Posterior cingulate gyrus (tissue), 11 donors: ENCODE results near the gene KIF16B.
"Not testable (repeated sequence)": the region's sequence is repeated elsewhere in the genome, so short reads cannot be mapped to it uniquely, and the experiment has no call there.

Source experiments
- DNase-seq, 10 donors: peaks; one replicate each; pipeline versions ENCODE4 v3.0.0 to v3.0.0-alpha.2; 2020 to 2021; ENCODE audit warnings: mixed read lengths in 3 of 10
- intact Hi-C: fragments of 100-400 bp; cut with DNase I; formaldehyde crosslinking; loops from one replicate; pipeline ENCODE4 v1.15.1; 2023

KIF16B gene

DNA sequence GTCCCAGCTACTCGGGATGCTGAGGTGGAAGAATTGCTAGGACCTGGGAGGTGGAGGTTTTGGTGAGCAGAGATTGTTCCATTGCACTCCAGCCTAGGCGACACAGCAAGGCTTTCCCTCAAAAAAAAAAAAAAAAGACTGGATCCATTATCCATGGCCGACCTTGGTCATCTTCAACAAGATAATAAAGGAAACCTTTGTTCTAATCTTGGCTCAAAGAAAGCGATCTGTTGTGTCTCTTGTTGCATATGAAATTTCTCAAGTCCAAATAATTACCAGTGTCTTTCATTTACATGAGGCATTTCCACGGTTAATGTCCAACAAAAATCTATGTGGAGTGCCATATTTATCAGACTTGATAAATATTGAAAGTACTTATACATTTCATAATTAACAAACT lies 23.7 kb upstream of the KIF16B start:
- intact Hi-C loops, result no loop called here
- DNase-seq, result no peak

DNA sequence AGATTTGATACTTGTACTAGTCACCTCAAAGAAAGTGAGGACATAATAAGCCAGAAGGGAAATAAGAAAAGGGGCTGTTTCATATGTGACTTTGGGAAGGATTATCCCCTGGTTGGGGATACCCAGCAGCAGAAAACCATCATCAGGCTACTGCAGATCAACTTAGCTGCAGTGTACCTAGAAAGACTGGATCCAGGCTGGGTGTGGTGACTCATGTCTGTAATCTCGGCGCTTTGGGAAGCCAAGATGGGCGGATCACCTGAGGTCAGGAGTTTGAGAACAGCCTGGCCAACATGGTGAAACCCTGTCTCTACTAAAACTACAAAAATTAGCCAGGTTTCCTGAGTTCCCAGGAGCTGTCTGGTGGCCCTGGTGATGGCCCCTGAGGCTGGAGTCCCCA lies 23.2 kb upstream of the KIF16B start:
- intact Hi-C loops, DNase-seq: not testable (repeated sequence)

DNA sequence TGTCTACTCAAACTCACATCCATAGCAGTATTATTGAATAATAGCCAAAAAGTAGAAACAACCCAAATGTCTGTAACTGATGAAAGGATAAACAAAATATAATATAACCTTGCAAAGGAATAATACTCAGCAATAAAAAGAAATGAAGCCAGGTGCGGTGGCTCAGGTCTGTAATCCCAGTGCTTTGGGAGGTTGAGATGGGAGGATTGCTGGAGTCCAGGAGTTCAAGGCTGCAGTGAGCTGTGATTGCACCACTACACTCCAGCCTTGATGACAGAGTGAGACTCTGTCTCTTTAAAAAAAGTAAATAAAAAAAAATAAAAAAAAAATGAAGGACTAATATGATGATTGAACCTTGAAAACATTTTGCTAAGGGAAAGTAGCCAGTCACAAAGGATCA lies 22.1 kb upstream of the KIF16B start:
- DNase-seq, result no peak
- intact Hi-C loops, result no loop called here

DNA sequence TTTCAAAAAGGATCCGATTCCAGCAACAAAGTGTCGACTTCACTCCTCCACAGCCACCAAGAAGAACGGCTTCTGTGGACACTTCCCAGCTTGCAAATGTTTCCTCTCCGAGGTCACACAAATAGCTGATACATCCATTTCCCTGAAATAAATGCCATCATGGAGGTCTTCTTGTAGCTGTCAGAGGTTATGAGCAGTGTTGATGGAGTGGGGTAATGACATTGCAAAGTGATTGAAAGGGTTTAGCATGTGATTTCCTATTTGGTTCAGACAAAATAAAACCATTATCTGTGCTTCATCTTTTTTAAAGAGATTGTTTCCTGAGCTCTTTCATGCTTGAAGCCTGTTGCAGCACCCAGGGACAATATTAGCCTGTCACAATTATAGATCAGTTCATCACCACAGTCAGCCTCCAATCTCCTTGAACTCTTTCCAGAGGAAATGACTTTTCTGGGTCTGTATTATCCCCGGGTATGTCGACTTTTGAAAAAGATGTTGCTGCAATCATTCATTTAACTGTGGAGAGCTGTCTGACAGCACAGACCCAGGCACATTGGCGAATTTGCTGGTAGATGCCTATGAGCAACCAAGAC lies 16.9 kb upstream of the KIF16B start:
- DNase-seq, result no peak
- intact Hi-C loops, result no loop called here

DNA sequence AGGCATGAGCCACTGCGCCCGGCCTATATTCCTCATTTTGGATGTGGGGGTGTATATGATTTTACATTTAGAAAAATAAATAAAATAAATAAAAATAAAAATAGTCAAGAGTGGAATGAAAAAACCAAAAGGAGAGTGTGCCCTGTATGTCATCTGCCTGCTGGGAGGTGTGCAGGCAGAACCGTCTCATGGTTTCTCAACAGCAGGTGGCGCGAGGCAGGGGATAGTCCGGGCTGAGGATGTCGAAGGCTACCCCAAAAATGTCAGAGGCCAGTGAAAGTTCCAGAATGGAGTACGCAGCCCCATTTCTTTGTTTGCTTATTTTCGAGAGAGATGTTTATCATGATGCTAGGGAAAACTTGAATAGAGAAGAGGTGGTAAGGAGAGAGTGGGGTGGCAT lies 16.4 kb upstream of the KIF16B start:
- intact Hi-C loops, result no loop called here
- DNase-seq, result no peak

DNA sequence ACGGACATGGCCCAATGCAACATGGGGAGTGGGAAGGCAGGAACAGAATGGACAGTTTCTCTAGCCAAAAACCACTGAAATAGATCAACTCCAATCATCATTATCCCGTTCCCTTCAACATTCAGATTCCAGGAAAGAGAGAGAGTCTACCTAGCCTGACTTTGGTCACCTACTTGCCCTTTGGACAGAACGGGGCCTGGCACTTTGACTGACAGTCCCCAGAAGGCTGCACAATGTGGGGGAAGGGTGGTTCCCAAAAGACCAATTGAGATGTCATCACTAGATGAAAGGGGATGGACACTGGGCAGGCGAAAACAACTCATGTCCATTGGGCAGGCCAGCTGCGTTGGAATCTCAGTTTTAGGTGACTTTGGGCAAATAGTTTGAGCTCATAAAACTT lies 15.0 kb upstream of the KIF16B start:
- intact Hi-C loops, result no loop called here
- DNase-seq, result no peak

DNA sequence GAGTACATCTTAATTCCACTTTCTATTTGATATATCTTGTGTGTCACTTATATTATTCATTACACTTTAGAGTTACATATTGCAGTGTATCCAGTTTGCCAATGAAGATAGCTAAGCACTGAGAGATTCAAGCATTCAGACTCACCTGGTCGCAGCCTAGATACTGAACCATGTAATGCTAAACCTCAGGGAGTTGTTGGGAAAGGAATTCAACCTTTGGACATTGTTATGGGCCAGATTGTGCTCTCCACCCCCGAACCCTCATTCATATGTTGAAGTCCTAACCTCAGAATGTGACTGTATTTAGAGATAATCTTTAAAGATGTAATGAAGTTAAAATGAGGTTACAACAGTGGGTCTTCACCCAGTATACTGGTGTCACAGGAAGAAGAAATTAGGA lies 13.8 kb upstream of the KIF16B start:
- intact Hi-C loops, result no loop called here
- DNase-seq, result no peak

DNA sequence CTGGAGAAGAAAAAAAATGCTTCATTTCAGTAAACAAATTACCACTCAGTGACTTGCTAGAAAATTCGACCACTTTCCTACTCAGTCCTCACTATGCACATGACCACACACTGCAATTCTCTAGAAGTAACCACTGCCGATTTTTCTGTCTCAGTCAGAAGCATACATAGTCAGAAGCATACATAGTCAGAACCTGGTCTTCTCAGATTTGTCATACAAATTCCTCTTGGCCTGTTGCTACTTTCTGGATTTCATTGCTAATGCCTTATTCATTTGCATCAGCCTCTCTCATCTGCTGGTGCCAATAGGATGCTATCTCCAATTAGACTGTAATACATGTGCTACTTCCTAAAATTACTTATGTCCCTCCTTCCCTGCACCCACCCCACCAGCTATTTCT lies 10.2 kb upstream of the KIF16B start:
- intact Hi-C loops, result no loop called here
- no peak for DNase-seq

DNA sequence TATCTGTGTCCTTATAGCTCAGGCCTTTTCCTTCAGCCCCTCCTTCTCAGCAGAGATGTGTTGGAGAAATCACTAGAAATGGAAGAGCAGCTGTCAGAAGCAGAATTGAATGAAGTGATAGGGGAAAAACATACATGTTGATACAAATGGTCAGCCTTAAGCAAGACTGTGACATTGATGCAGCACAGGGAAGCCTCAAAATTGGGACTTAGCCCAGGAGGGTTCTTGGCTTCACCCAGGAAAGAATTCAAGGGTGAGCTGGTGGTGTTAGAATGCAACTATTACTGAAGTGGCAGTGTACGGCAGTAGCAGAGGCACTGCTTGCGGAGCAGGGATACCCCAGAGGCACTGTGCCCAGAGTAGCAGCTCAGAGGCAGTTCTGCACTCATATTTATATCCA lies 8.0 kb upstream of the KIF16B start:
- no peak for DNase-seq
- intact Hi-C loops, result no loop called here

DNA sequence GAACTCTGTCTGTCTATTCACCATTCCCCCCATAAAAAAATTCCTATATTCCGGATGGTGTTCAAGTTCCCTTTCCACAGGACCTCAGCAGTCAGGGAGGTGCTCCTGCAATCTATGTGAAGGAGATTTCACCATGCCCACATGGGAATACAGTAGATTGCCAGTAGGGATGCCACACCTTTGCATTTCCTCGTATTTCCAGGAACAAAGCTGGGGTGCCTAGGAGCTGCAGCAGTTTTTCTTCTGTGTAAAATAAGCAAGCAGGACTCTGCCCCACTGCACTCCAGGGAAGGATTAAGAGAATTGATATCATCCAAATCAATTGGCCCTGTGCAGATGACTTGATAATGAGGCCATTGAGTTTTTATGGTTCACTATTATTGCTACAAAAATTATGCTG lies 7.4 kb upstream of the KIF16B start:
- DNase-seq, result no peak
- intact Hi-C loops, result no loop called here

DNA sequence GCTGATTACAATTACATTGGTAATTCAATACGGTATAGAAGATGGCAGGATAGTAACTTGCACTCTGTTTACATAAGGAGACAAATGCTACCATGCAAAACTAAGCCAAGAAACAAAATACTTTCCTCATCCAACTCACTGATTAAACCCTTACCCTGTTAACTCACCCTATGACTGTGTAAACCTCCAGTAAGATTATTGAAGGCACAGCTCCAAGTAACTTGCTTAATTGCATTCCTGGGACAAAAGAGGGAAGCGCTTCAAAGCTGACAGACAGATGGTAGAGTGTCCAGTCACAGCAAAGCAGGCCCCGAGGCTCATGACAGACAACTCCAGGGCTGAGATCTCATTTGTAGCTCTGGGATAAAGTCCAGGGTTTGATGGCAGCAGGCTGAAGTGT lies 6.9 kb upstream of the KIF16B start:
- intact Hi-C loops, result no loop called here
- no peak for DNase-seq

DNA sequence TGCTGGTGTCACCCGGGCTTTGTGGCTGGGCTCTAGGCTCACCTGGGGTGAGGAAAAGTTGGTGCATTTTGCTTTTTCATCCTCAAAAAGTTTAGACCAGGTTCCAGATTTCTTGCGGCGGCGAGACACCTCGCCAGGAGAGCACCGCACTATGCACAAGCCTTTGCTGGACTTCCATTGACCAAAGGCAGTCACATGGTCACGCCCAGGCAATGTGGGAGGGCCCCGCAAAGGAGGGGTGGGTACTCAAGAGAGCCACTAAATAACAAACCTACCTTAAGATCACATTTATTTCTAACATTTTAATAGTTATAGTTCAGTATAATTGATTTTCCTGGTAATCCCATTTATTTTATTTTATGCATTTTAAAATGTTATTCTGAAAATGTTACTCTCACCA lies 3.0 kb upstream of the KIF16B start:
- DNase-seq, result no peak
- intact Hi-C loops, result no loop called here

DNA sequence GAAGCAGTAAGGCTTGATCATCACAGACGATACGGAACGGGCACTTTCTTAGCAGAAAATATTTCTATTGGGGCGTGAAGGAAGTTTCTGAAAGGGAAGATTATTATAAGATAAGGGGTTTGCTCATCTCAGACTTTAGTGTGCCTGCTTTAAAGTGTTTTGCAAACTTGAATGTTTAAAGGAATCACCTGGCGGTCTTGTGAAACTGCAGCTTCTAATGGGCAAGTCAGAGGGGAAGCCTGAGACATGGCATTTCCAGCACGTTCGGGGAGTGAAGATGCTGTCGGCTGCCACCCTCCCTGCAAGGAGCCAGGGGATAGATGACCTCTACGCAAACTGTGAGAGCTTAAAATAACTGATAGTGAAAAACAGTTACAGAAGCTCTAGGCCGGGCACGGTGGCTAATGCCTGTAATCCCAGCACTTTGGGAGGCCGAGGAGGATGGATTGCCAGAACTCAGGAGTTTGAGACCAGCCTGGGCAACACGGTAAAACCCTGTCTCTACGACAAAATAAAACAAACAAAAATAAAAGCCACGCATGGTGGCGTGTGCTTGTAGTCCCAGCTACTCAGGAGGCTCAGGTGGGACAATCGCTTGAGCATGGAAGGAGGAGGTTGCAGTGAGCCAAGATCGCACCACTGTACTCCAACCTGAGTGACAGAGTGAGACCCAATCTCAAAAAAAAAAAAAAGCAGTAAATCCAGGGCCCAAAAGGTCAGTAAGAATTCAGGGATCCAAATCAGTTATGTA lies 2.3 kb upstream of the KIF16B start:
- intact Hi-C loops, result no loop called here
- peak in 1 of 10 donors; percentile 12 for DNase-seq

DNA sequence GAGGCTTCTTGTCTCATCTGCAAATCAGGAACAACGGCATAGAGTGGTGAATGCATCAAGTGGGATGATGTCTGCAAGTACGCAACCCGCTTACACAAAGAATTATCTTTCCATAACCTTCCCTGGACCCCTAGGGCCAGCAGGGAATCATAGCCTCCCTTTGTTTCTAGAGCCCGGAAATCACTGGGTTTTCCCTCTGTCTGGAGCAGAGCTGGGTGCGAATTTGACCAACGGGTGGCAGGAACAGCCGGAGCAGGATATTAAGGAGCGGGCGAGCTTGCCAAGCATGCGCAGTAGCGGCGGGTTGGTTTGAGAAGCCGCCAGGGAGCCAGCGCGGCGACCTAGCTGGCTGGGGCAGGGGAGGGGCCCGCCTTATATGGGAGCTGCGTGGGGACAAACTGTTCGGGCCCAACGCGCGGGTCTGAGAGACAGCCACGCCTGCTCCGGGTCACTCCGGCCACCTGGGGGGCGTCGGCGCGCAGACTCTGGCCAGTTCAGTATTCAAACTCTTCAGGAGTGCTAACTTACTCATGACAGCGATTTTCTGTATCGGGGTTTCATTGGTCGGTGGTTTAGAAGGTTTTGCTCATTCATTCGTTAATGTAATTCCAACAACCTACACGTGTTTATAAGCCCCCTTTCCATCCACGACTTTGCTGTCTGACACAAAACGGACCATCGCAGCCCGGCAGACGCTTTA lies 1.6 kb upstream of the KIF16B start:
- intact Hi-C loops, result no loop called here
- DNase-seq, result peak; percentile 54 to 97 (median 84)

DNA sequence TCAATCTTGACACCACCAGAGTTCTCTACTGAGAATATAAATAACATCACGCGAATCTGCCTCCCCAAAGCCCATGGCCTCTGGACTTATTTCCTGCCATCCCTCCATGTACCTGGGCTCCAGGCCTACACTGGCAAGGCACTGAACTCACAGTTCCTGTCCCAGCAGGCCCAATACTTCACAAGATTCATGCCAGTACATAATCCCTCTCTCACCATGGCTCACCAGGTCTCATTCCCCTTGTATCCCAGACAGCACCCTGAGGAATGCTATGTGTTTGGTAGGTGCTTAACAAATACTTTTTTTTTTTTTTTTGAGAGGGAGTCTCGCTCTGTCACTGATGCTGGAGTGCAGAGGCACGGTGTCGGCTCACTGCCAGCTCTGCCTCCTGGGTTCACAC lies 1.9 kb downstream of the KIF16B start:
- DNase-seq, result no peak
- intact Hi-C loops, result no loop called here

DNA sequence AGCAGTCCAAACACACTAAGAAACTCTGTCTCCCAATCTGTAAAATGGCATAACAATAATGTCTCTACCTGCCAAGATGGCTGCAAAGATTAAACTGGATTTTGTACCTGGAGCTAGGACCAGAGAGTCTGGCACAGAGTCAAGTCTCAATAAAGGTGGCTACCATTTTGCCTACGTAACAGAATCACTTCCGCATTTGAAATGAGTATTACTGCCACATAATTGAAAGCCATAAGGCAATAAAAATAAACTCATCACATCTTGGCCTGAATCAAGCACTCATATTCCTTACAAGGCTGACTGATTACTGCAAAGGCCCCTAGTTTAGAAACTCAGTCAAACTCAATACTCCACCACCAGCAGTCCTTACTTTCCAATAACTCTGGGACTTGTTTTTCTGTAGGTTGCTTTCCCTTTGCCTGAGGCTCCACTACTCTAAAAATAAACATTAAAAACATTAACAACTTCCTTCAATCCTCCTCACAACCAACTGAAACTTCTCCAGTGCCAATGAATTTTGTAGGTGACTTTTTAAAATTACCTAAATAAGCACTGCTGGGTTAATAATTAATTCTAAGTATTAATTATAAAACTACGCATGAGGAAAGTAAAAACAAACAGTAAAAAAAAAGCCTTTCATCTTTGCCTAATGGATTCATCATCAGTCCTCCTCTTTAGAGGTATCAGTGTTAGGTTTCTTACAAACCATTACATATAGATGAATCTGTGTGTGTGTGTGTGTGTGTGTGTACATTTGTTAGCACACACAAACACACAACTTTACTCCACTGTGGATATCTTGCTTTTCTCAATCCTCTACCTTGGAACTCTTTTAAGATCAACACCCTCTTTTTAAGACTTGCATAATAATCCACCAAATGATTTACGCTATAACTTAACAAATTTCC lies 3.7 kb downstream of the KIF16B start:
- intact Hi-C loops, result no loop called here

DNA sequence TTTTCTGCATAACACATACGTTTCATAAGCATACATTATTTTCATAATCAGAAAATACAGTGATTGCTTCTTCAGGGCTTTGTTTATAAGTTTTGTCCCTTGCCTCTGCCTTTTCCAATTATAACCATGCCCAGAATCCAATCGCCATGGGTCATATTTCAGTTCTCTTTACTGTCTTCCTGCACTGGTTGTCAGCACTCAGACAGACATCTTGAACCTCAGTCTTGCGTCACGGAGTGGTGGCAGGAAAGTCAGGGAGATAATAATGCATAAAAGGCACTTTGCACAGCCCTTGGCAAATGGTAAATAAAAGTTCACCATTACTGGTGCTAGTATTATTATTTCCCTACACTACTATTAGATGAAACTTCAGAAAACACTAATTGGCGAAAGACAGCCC lies 7.2 kb downstream of the KIF16B start:
- no peak for DNase-seq
- intact Hi-C loops, result no loop called here

More for the DNA sequence above, 3.7 kb downstream of the KIF16B start:
- DNase-seq, result no peak

DNA sequence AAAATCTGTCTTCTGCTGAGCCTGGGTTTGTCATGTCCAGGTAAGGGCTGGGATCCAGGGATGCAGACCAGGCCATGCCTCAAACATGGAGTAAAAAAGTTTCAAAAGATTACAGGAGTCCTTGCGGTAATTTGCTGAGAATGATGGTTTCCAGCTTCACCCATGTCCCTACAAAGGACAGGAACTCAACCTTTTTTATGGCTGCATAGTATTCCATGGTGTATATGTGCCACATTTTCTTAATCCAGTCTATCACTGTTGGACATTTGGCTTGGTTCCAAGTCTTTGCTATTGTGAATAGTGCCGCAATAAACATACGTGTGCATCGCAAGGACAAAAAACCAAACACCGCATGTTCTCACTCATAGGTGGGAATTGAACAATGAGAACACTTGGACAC lies 9.2 kb downstream of the KIF16B start:
- intact Hi-C loops, DNase-seq: not testable (repeated sequence)

DNA sequence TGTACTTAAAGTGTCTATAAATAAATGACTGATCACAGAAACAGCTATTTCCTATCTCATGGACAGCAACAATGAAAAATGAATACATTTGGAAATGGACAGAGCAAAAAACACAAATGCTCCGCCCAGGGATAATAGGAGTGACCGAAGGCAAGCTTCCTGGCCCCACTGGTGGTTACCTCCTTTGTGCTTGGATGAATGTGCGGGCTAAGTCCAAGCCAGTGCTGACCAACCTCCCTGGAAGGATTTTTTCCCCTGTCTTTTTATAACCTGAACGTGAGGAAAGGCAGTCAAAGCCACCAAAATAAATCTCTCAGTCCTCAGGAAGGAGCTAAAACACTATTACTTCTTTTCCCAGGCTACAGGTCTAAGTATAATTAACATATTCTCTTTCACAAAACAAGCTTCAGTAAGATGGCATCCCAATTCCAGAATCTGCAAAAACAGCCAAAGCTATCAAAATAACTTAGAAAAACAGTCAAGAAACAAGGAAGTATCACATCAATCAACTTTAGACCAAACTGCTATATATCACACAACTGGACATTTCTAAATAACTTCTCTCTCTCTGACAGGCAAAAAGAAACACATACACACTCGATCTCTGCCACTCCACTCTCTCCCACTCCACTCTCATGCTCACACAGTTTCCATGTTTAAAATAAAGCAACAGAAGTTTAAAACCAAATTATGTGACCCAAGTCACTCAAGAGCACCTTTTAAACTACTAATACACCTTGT lies 10.0 kb downstream of the KIF16B start:
- intact Hi-C loops, result no loop called here
- DNase-seq, result no peak

DNA sequence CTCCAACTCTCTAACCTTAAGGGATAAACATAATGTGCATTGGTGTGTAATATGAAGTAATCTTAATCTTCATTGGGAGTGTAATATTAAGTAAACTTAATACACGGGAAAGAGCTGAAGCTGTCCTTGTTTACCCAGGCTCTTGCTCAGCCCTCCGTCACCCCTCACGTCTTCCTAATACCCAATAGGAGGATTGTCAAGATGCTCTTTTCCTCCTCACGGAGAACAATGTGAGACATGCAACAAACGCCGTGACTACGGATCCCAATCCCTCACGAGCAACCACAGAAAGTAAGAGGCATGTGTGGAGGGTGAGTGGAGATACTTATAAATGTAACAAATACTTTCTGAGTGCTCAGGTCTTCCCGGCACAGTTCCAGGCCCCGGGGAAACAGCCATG lies 11.0 kb downstream of the KIF16B start:
- intact Hi-C loops, result no loop called here
- no peak for DNase-seq
